NCI-H2107 (cell line): ENCODE measurements around the gene ATF5.
A peak's percentile ranks its signal among the peaks of the same experiment; 100 is the strongest.
"Not testable (repeated sequence)": the region's sequence is repeated elsewhere in the genome, so short reads cannot be mapped to it uniquely, and the experiment has no call there.

Experiments
- DNase-seq: peaks from one replicate; lab custom pipeline; 2025; lab: John Stamatoyannopoulos, UW

Gene ATF5

GRCh38 chr19:49923055-49924003 lies 5.7 kb upstream of the ATF5 start:
- no peak for DNase-seq

GRCh38 chr19:49924004-49924880 lies 4.8 kb upstream of the ATF5 start:
- peak; percentile 80 for DNase-seq

GRCh38 chr19:49924881-49925210 lies 4.2 kb upstream of the ATF5 start:
- not testable (repeated sequence) for DNase-seq

- no peak for DNase-seq
Measured at GRCh38 chr19:49925486-49925885, 3.5 kb upstream of the ATF5 start.

- no peak for DNase-seq
Measured at GRCh38 chr19:49926515-49926914, 2.5 kb upstream of the ATF5 start.

- no peak for DNase-seq
Measured at GRCh38 chr19:49927526-49928264, 1.3 kb upstream of the ATF5 start.

GRCh38 chr19:49929611-49930482 lies 842 bp downstream of the ATF5 start:
- peak; percentile 81 for DNase-seq

GRCh38 chr19:49930483-49931011 lies 1.5 kb downstream of the ATF5 start:
- no peak for DNase-seq

- DNase-seq = no peak
Measured at GRCh38 chr19:49931293-49932040, 2.5 kb downstream of the ATF5 start.

- DNase-seq = no peak
Measured at GRCh38 chr19:49932041-49932451, 3.0 kb downstream of the ATF5 start.

GRCh38 chr19:49932731-49933131 lies 3.7 kb downstream of the ATF5 start:
- DNase-seq = no peak

- DNase-seq = no peak
Measured at GRCh38 chr19:49933643-49934042, 4.6 kb downstream of the ATF5 start.

GRCh38 chr19:49936549-49936948 lies 7.5 kb downstream of the ATF5 start:
- no peak for DNase-seq

GRCh38 chr19:49937750-49938381 lies 8.9 kb downstream of the ATF5 start:
- peak; percentile 75 for DNase-seq

- no peak for DNase-seq
Measured at GRCh38 chr19:49938662-49939061, 9.7 kb downstream of the ATF5 start.

GRCh38 chr19:49939721-49940481 lies 10.9 kb downstream of the ATF5 start:
- DNase-seq = no peak

- DNase-seq = no peak
Measured at GRCh38 chr19:49940482-49940791, 11.4 kb downstream of the ATF5 start.

- DNase-seq = not testable (repeated sequence)
Measured at GRCh38 chr19:49944567-49944966, 15.6 kb downstream of the ATF5 start.

GRCh38 chr19:49946415-49946814 lies 17.4 kb downstream of the ATF5 start:
- no peak for DNase-seq
